ENCODE data around the gene MRPL53.
"Not testable (repeated sequence)": the region's sequence is repeated elsewhere in the genome, so short reads cannot be mapped to it uniquely, and the experiment has no call there.

MRPL53 gene

GRCh38 chr2:74481961-74482800 lies 9.7 kb upstream of the MRPL53 start:
- peak; percentile 69 for DNase-seq (ENCODE audit: low spot score)

GRCh38 chr2:74481431-74481830 lies 9.0 kb upstream of the MRPL53 start:
- no peak for DNase-seq (ENCODE audit: low spot score)

GRCh38 chr2:74474899-74475298 lies 2.4 kb upstream of the MRPL53 start:
- DNase-seq (ENCODE audit: low spot score), result no peak

GRCh38 chr2:74474481-74474880 lies 2.0 kb upstream of the MRPL53 start:
- DNase-seq (ENCODE audit: low spot score), result no peak

- DNase-seq (ENCODE audit: low spot score), result no peak
These were observed 422 bp upstream of the MRPL53 start for GRCh38 chr2:74472945-74473258.

- no peak for DNase-seq (ENCODE audit: low spot score)
These were observed 981 bp downstream of the MRPL53 start for GRCh38 chr2:74471332-74472065.

- not testable (repeated sequence) for DNase-seq (ENCODE audit: low spot score)
These were observed 1.7 kb downstream of the MRPL53 start for GRCh38 chr2:74470742-74471141.

- DNase-seq (ENCODE audit: low spot score), result no peak
These were observed 8.1 kb downstream of the MRPL53 start for GRCh38 chr2:74464406-74464805.

- no peak for DNase-seq (ENCODE audit: low spot score)
These were observed 9.7 kb downstream of the MRPL53 start for GRCh38 chr2:74462786-74463105.

- DNase-seq (ENCODE audit: low spot score), result no peak
These were observed 10.3 kb downstream of the MRPL53 start for GRCh38 chr2:74462054-74462785.

- no peak for DNase-seq (ENCODE audit: low spot score)
These were observed 11.1 kb downstream of the MRPL53 start for GRCh38 chr2:74461187-74462053.

- not testable (repeated sequence) for DNase-seq (ENCODE audit: low spot score)
These were observed 12.3 kb downstream of the MRPL53 start for GRCh38 chr2:74460187-74460586.

- DNase-seq (ENCODE audit: low spot score), result not testable (repeated sequence)
These were observed 12.9 kb downstream of the MRPL53 start for GRCh38 chr2:74459503-74460118.

- DNase-seq (ENCODE audit: low spot score), result no peak
These were observed 13.5 kb downstream of the MRPL53 start for GRCh38 chr2:74458938-74459363.

GRCh38 chr2:74458132-74458937 lies 14.1 kb downstream of the MRPL53 start, which contains the start of gene WBP1:
Gene WBP1 (plus strand): TSS chr2:74458438. CDS start chr2:74458603, 165 bp downstream.
- peak; percentile 100 for DNase-seq (ENCODE audit: low spot score)

GRCh38 chr2:74457549-74458131 lies 14.8 kb downstream of the MRPL53 start:
- DNase-seq (ENCODE audit: low spot score), result peak; percentile 84

GRCh38 chr2:74457129-74457548 lies 15.3 kb downstream of the MRPL53 start:
- no peak for DNase-seq (ENCODE audit: low spot score)

- DNase-seq (ENCODE audit: low spot score), result peak; percentile 98
These were observed 17.6 kb downstream of the MRPL53 start, which contains the start of gene INO80B for GRCh38 chr2:74454654-74455511. Gene INO80B (plus strand): TSS chr2:74455087. CDS start chr2:74455117, 30 bp downstream.

All from SW480 (cell line).